ENCODE results near the gene RNASE4. TPM values are rescaled to one million over a fixed set of nuclear protein-coding genes. Genes with fewer than 3 reads are reported as not detected.

Gene RNASE4
- polyA plus RNA-seq, 1 experiment, result 19.0 TPM

- TF ChIP-seq CTCF (IDR thresholded peaks at IDR 0.05; ENCODE audit: low read depth, low read length), result no peak
- no peak for DNase-seq (ENCODE audit: low read depth, low spot score)
- H3K4me3 ChIP-seq (ENCODE audit: low read depth, low read length), result no peak overlapping the region
- POLR2A ChIA-PET, result no interaction called here
- CTCF ChIA-PET, result interaction anchor here (1.6 kb wide), 1 partner anchor 295 kb away, joined by 5 read pairs; no protein-coding TSS in a partner anchor
- no peaks in the 10 kb centered on the region; the same call in 1 of the 2 replicates for H3K9me3 ChIP-seq (ENCODE audit: control insufficient read depth, insufficient read depth, low read length)
- no peaks in the 10 kb centered on the region for H3K27me3 ChIP-seq (ENCODE audit: control insufficient read depth, insufficient read depth, low read length)
- H3K27ac ChIP-seq (ENCODE audit: low read depth, low read length), result no peak overlapping the region
Measured at GRCh38 chr14:20675669-20676068, 8.7 kb upstream of the RNASE4 start.

DNA sequence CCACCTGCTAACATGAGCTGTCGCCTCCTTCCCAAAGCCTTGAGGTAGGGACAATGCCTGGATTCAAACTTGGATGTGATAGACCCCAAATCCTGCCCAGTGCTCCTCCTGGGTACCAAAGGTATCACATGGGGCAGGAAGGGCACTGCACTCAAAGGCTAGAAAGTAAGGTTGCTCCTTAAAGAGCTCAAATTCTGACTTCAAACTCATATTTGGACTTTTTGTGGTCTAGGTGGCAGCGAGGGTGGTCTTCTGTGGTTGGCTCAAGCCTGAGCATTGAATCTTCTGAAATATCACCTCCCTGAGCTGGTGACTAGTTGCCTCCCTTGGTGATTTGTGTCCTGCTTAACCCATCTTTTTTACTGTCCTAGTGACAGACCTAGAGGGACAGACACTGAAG is 8.3 kb upstream of the RNASE4 start:
- no peak overlapping the region for H3K27ac ChIP-seq (ENCODE audit: low read depth, low read length)
- no peak for TF ChIP-seq CTCF (IDR thresholded peaks at IDR 0.05; ENCODE audit: low read depth, low read length)
- H3K4me3 ChIP-seq (ENCODE audit: low read depth, low read length), result no peak overlapping the region
- no peaks in the 10 kb centered on the region; the same call in 1 of the 2 replicates for H3K9me3 ChIP-seq (ENCODE audit: control insufficient read depth, insufficient read depth, low read length)
- ChIA-PET POLR2A (no interaction called here), CTCF (interaction anchor here (1.6 kb wide), 1 partner anchor 295 kb away, joined by 5 read pairs; no protein-coding TSS in a partner anchor)
- no peaks in the 10 kb centered on the region for H3K27me3 ChIP-seq (ENCODE audit: control insufficient read depth, insufficient read depth, low read length)
- no peak for DNase-seq (ENCODE audit: low read depth, low spot score)

- DNase-seq (ENCODE audit: low read depth, low spot score), result no peak
- CTCF ChIA-PET, result interaction anchor here (1.3 to 3.0 kb wide), 4 partner anchors 11 to 179 kb away, joined by 3 to 22 read pairs (median 18); no protein-coding TSS in a partner anchor
- no peak overlapping the region for H3K27ac ChIP-seq (ENCODE audit: low read depth, low read length)
- no peak for TF ChIP-seq CTCF (IDR thresholded peaks at IDR 0.05; ENCODE audit: low read depth, low read length)
- POLR2A ChIA-PET, result no interaction called here
- H3K9me3 ChIP-seq (ENCODE audit: control insufficient read depth, insufficient read depth, low read length), result no peaks in the 10 kb centered on the region
- H3K27me3 ChIP-seq (ENCODE audit: control insufficient read depth, insufficient read depth, low read length), result no peaks in the 10 kb centered on the region
- no peak overlapping the region for H3K4me3 ChIP-seq (ENCODE audit: low read depth, low read length)
Measured at GRCh38 chr14:20679907-20680306, 4.5 kb upstream of the RNASE4 start.

DNA sequence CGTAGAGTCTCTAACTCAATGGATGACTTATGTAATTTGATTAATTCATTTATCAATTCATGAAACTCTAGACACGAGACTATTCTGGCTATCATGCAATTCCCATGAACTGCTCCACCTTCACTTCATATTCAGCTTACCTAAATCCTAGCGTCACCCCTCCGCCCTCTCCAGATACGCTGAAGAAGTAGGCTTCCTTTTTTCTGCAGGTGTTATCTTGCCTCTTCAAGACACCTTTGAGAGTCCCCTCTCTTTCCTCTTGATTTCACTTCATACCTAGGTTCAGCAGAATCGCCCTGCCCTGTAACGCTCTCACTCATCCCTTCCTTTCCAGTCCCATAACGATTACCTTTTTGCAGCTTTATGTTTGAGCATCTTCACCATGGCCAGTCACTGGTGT is 4.0 kb upstream of the RNASE4 start:
- Histone ChIP-seq H3K9me3 (ENCODE audit: control insufficient read depth, insufficient read depth, low read length) (no peaks in the 10 kb centered on the region), H3K27me3 (ENCODE audit: control insufficient read depth, insufficient read depth, low read length) (no peaks in the 10 kb centered on the region), H3K27ac (ENCODE audit: low read depth, low read length) (no peak overlapping the region), H3K4me3 (ENCODE audit: low read depth, low read length) (peak overlapping the region; percentile 86)
- TF ChIP-seq CTCF (IDR thresholded peaks at IDR 0.05; ENCODE audit: low read depth, low read length), result no peak
- CTCF ChIA-PET, result interaction anchor here (0.8 to 3.0 kb wide), 6 partner anchors 11 to 291 kb away, joined by 3 to 22 read pairs (median 14); no protein-coding TSS in a partner anchor
- POLR2A ChIA-PET, result no interaction called here
- no peak for DNase-seq (ENCODE audit: low read depth, low spot score)

GRCh38 chr14:20680843-20681347 is 3.5 kb upstream of the RNASE4 start:
- DNase-seq (ENCODE audit: low read depth, low spot score), result no peak
- Histone ChIP-seq H3K4me3 (ENCODE audit: low read depth, low read length) (peak overlapping the region; percentile 86), H3K27me3 (ENCODE audit: control insufficient read depth, insufficient read depth, low read length) (no peaks in the 10 kb centered on the region), H3K9me3 (ENCODE audit: control insufficient read depth, insufficient read depth, low read length) (no peaks in the 10 kb centered on the region), H3K27ac (ENCODE audit: low read depth, low read length) (peak overlapping the region; percentile 47)
- TF ChIP-seq CTCF (IDR thresholded peaks at IDR 0.05; ENCODE audit: low read depth, low read length), result no peak
- CTCF ChIA-PET, result interaction anchor here (0.8 to 3.4 kb wide), 10 partner anchors 10 to 354 kb away, joined by 3 to 22 read pairs (median 7); no protein-coding TSS in a partner anchor
- POLR2A ChIA-PET, result interaction anchor here (1.5 to 4.3 kb wide), 2 partner anchors 67 to 338 kb away, joined by 13 to 30 read pairs; partner anchors contain the start of gene PARP2
